ENCODE data around the gene EMC6. TPM values are rescaled to one million over a fixed set of nuclear protein-coding genes. Genes with fewer than 3 reads are reported as not detected.
A peak's percentile ranks its signal among the peaks of the same experiment; 100 is the strongest.

EMC6 gene
- total and polyA plus RNA-seq, 2 of the 13 experiments (the other 11 are each of a cell fraction or from before 2014, with no cell fraction given), result 45.1 to 47.7 TPM

- TF ChIP-seq ZNF441 (CRISPR knock-in tag; IDR thresholded peaks at IDR 0.05; ENCODE audit: borderline replicate concordance) (no peak; the same call in 1 of the 2 replicates), RBFOX2 (IDR thresholded peaks at IDR 0.05; ENCODE audit: low read depth, low read length) (peak; percentile 96), TFDP1 (CRISPR knock-in tag; IDR thresholded peaks at IDR 0.05; ENCODE audit: borderline replicate concordance) (peak; percentile 68; the same call in 1 of the 2 replicates), ZNF205 (CRISPR knock-in tag; IDR thresholded peaks at IDR 0.05) (peak; percentile 44; the same call in 1 of the 2 replicates), HHEX (CRISPR knock-in tag; IDR thresholded peaks at IDR 0.05) (no peak), REST (IDR thresholded peaks at IDR 0.05; ENCODE audit: borderline replicate concordance in 1 of 2, low read depth in 1 of 2, low read length in 2 of 2) (peak in 1 of 2 experiments; percentile 54; a peak in 1 of 4 replicates), SPEN (CRISPR knock-in tag; IDR thresholded peaks at IDR 0.05; ENCODE audit: low read depth) (peak; percentile 61), ARHGAP35 (CRISPR knock-in tag; IDR thresholded peaks at IDR 0.05; ENCODE audit: borderline replicate concordance) (peak; percentile 23; the same call in 1 of the 2 replicates), JUN (CRISPR knock-in tag; IDR thresholded peaks at IDR 0.05) (peak; percentile 12; the same call in 1 of the 2 replicates), SKIL (CRISPR knock-in tag; IDR thresholded peaks at IDR 0.05; ENCODE audit: borderline replicate concordance) (no peak), ZSCAN31 (CRISPR knock-in tag; IDR thresholded peaks at IDR 0.05; ENCODE audit: low read depth) (0 out of 2 replicates have a peak, but pooled peaks have one; percentile 16), TEAD2 (CRISPR knock-in tag; IDR thresholded peaks at IDR 0.05) (no peak), ZBTB3 (CRISPR knock-in tag; IDR thresholded peaks at IDR 0.05; ENCODE audit: borderline replicate concordance, low read depth) (0 out of 2 replicates have a peak, but pooled peaks have one; percentile 18), ZNF883 (CRISPR knock-in tag; IDR thresholded peaks at IDR 0.05; ENCODE audit: not compliant biosample characterization) (peak; percentile 46), GATAD1 (CRISPR knock-in tag; IDR thresholded peaks at IDR 0.05) (peak; percentile 94), HINFP (CRISPR knock-in tag; IDR thresholded peaks at IDR 0.05; ENCODE audit: low read depth) (no peak; the same call in 1 of the 2 replicates), CBX5 (CRISPR knock-in tag; IDR thresholded peaks at IDR 0.05; ENCODE audit: borderline replicate concordance) (no peak)
Measured at GRCh38 chr17:3668279-3669084, at the start of gene EMC6, which contains the start of gene TAX1BP3 (continued).

Measured in HepG2 (cell line).